ENCODE data around the gene TNIP2.
"Not testable (repeated sequence)": the region's sequence is repeated elsewhere in the genome, so short reads cannot be mapped to it uniquely, and the experiment has no call there.

TNIP2 gene

DNA sequence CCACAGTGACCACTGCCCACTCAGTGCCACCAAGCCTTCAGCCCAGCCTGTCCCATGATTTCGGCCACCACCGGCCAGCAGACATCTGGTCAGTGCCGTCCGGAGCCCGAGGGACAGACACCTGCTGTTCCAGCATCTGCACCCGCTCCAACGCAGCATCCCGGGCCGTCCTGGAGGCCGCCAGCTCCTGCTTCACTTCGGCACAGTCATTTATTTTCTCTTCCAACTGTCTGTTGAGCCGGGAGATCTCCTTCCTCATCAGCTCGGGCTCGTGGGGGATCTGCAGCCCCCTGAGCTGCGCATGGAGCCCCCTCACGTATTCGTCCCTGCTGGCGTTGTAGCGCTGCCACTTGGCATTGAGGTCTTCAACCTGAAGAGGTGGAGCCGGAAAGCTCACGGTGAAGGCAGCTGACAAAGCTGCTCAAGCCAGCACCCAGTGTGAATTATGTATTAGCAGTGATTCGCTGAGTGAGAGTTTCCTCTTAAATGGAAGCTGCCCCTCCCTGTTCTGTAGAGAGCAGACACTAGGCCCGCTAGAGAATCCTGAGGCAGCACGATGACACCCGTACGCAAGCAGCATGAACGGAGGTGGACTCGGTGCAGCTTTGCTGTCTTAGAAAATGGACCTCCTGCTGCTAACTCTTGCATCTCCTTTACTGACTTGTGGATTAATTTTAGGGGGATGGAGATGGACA lies 11.4 kb downstream of the TNIP2 start:
- POLR2A ChIA-PET, result no interaction called here
- DNase-seq (ENCODE audit: low read depth, low spot score), result no peak
- no peak overlapping the region for H3K4me3 ChIP-seq (ENCODE audit: low read depth, low read length)
- TF ChIP-seq, protein P1, sequence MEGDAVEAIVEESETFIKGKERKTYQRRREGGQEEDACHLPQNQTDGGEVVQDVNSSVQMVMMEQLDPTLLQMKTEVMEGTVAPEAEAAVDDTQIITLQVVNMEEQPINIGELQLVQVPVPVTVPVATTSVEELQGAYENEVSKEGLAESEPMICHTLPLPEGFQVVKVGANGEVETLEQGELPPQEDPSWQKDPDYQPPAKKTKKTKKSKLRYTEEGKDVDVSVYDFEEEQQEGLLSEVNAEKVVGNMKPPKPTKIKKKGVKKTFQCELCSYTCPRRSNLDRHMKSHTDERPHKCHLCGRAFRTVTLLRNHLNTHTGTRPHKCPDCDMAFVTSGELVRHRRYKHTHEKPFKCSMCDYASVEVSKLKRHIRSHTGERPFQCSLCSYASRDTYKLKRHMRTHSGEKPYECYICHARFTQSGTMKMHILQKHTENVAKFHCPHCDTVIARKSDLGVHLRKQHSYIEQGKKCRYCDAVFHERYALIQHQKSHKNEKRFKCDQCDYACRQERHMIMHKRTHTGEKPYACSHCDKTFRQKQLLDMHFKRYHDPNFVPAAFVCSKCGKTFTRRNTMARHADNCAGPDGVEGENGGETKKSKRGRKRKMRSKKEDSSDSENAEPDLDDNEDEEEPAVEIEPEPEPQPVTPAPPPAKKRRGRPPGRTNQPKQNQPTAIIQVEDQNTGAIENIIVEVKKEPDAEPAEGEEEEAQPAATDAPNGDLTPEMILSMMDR (IDR thresholded peaks at IDR 0.05; ENCODE audit: insufficient read depth, low read length, missing control alignments), result no peak
- CTCF ChIA-PET, result no interaction called here

DNA sequence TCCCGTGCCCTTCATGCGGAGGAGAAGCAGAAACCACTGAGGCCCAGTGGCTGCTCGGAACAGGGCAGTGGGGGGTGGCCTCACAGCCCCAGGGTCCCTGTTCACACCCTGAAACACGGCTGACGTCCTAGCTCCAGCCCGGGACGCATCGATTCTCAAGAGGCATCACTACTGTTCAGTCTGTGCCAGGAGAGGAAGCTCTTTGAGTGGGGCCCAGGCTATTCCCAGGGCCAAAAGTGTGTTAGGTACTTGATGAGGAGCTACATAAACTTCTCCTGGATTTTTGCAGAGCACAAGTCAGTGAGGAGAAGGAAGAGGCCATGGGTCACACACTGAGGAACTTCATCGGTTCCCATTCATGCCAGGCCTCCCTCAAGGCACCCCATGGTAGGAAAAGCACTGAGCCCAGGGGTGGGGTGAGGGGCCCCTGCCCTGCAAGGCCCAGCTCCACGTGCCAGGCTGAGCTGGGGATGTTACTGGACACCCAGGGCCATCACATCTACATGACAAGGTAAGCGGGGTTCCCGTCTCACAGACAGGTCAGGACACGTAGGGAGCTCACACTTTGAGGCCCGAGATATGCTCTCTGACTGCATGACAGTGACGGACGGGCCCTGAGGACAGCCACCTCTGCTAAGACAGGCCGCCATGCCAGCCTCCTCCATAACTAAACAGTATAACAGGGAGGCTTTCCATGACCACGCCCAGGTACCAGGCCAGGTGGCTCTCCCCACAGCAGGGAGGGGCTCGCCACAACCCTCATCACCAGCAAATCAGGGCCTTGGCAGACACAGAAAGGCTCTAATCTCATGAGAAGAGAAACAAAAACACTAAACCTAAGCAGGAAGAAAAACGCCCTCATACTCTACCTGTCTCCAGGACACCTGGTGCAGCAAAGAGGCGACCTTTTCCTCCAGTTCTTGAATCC lies 12.4 kb downstream of the TNIP2 start:
- H3K4me3 ChIP-seq (ENCODE audit: low read depth, low read length), result no peak overlapping the region
- TF ChIP-seq, protein P1 (IDR thresholded peaks at IDR 0.05; ENCODE audit: insufficient read depth, low read length, missing control alignments), result no peak
- no peak for DNase-seq (ENCODE audit: low read depth, low spot score)
- ChIA-PET POLR2A (no interaction called here), CTCF (interaction anchor here (0.5 kb wide), 1 partner anchor 147 kb away, joined by 3 read pairs; no protein-coding TSS in a partner anchor)

DNA sequence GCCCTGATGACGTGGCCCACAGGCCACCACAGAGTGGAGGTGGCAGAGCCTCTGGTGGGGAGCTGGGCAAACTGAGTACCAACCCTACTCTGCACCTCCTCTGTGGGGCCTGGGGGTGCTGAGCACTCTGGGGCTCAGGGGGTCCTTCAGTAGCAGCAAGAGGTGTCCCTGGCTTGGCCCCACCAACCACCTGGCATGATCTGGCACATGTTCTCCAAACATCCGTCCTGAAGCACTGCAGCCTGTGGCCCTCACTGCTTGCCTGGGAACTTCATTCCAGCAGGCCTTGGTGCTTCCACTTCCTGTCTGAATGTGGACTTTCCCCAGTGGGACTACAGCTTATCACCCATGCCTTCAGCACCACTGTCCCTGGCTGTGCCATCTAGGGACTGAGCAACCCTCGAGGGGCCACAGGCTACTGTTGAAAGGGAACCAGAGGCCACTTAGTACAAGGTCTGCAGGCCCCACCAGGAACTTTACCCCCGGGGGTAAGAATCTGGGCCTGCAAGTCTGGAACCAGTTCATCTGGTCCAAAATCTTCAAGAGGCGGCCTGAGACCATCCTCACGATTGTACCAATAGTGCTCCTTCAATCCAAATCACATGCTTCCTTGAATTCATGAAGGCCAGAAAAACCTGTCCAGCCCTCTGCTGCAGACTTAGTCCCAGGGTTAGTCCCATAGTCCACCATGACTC lies 13.2 kb downstream of the TNIP2 start:
- ChIA-PET POLR2A (no interaction called here), CTCF (no interaction called here)
- H3K4me3 ChIP-seq (ENCODE audit: low read depth, low read length), result no peak overlapping the region
- TF ChIP-seq, protein P1 (IDR thresholded peaks at IDR 0.05; ENCODE audit: insufficient read depth, low read length, missing control alignments), result no peak
- DNase-seq (ENCODE audit: low read depth, low spot score), result no peak

DNA sequence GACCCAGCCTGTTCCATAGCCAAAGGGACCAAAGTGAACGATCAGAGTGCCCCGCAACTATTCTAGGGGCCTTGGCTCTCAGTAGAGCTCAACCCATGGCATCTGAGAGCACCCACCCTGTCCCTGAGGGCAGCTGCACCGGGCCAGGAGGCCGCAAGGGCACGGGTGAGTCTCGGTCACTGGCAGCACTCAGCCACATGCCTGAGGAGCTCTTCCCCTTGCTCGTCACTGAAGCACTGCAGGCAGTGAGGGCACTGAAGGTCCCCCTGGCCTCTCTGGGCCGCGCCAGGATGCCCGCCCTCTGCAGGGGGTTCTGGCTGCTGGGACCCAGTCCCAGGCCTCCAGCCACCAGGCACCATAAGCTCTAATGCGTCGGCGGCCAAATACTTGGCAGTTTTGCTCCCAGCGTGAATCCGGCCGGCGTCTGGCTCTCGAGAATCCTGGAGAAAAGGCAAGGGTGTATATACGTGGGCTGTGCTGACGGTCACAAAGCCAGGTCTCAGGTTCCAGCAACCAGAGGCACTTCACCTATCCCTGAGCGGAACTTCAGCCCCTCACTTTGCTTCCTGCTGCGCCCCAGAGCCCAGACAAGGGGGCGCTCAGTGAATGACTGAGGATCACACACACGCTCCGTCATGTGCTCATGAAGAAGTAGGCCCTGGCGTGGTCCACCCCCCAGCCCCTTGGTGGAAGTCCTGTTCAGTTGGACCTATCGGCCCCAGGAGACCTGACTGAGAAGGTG lies 13.9 kb downstream of the TNIP2 start:
- TF ChIP-seq, protein P1 (IDR thresholded peaks at IDR 0.05; ENCODE audit: insufficient read depth, low read length, missing control alignments), result no peak
- no peak for DNase-seq (ENCODE audit: low read depth, low spot score)
- H3K4me3 ChIP-seq (ENCODE audit: low read depth, low read length), result no peak overlapping the region
- ChIA-PET POLR2A (no interaction called here), CTCF (no interaction called here)

DNA sequence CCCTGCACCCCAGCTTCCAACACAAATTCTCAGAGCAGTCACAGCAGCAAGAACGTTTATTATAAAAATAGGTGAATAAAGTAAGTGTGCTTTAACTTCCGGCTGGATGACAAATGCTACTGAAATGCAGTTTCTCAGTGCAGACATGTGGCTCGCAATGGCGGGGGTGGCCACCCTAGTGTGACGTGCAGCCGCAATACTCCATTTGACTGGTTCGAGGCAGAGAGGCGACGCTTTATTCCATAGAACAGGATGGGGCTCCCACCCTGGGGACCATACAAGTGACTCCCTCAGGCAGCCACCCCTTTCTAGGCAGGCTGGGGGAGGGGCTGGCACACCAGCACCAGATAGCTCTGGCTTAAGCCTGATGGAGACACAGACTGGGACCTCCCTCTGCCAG lies 14.5 kb downstream of the TNIP2 start:
- H3K4me3 ChIP-seq (ENCODE audit: low read depth, low read length), result no peak overlapping the region
- DNase-seq (ENCODE audit: low read depth, low spot score), result no peak
- ChIA-PET CTCF (no interaction called here), POLR2A (no interaction called here)
- TF ChIP-seq, protein P1 (IDR thresholded peaks at IDR 0.05; ENCODE audit: insufficient read depth, low read length, missing control alignments), result no peak

DNA sequence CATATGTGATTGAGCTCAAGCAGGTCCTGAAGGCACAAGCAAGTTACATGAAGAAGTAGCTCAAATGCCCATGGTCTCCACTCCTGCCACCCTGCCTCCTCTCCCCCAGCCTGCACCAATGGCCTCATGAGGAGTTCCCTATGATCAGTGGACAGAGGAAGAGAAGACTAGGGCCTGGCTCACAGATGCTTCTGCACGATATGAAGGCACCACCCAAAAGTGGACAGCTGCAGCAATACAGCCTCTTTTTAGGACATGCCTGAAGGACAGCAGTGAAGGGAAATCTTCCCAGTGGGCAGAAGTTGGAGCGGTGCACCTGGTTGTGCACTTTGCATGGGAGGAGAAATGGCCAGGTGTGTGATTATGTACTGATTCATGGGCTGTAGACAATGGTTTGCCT lies 17.8 kb downstream of the TNIP2 start:
- CTCF ChIA-PET; POLR2A ChIA-PET; DNase-seq (ENCODE audit: low read depth, low spot score); H3K4me3 ChIP-seq (ENCODE audit: low read depth, low read length): not testable (repeated sequence)
